ENCODE data around the gene HES3. TPM values are rescaled to one million over a fixed set of nuclear protein-coding genes. Genes with fewer than 3 reads are reported as not detected.

HES3 gene
- total RNA-seq, 4 donors from 2014 or later = not detected

GRCh38 chr1:6207075-6207885, 36.7 kb upstream of the HES3 start:
- no peak for TF ChIP-seq CTCF (IDR thresholded peaks at IDR 0.05)
- TF ChIP-seq POLR2A (IDR thresholded peaks at IDR 0.05) = no peak
- 73 to 100% methylated on average over 1 to 2 of the region's 19 CpGs for WGBS, 2 donors
- no peaks in the 10 kb centered on the region for H3K9me3 ChIP-seq
- H3K4me1 ChIP-seq = peaks cover 22 to 58% (median 38%) of the 10 kb centered on the region in 3 donors
- peak overlapping the region in 2 of 4 donors; percentile 82 to 90 for H3K27ac ChIP-seq
- H3K4me3 ChIP-seq = peak overlapping the region in 3 of 4 donors; percentile 51 to 69 (median 58)
- DNase-seq = no peak
- peaks cover 0 to 38% (median 0%) of the 10 kb centered on the region in 3 donors for H3K36me3 ChIP-seq
- intact Hi-C loops (cut with DNase I) = no loop called here
- peaks cover 0 to 22% (median 0%) of the 10 kb centered on the region in 4 donors for H3K27me3 ChIP-seq

GRCh38 chr1:6207921-6208320, 36.1 kb upstream of the HES3 start:
- no peaks in the 10 kb centered on the region for H3K9me3 ChIP-seq
- H3K4me3 ChIP-seq = no peak overlapping the region
- no peak for TF ChIP-seq POLR2A (IDR thresholded peaks at IDR 0.05)
- no peak for TF ChIP-seq CTCF (IDR thresholded peaks at IDR 0.05)
- DNase-seq = no peak
- intact Hi-C loops (cut with DNase I) = no loop called here
- peaks cover 22 to 58% (median 38%) of the 10 kb centered on the region in 3 donors for H3K4me1 ChIP-seq
- WGBS, 2 donors = 83 to 87% methylated on average over 3 to 9 of the region's 10 CpGs
- no peak overlapping the region for H3K27ac ChIP-seq
- peaks cover 0 to 45% (median 0%) of the 10 kb centered on the region in 3 donors for H3K36me3 ChIP-seq
- peaks cover 0 to 22% (median 0%) of the 10 kb centered on the region in 4 donors for H3K27me3 ChIP-seq

GRCh38 chr1:6208723-6209660, 35.0 kb upstream of the HES3 start:
- Histone ChIP-seq H3K4me1 (peaks cover 22 to 58% (median 38%) of the 10 kb centered on the region in 3 donors), H3K4me3 (peak overlapping the region in 3 of 4 donors; percentile 41 to 63 (median 45)), H3K9me3 (no peaks in the 10 kb centered on the region), H3K27me3 (peaks cover 0 to 22% (median 0%) of the 10 kb centered on the region in 4 donors), H3K36me3 (peaks cover 0 to 47% (median 0%) of the 10 kb centered on the region in 3 donors), H3K27ac (no peak overlapping the region)
- DNase-seq = no peak
- intact Hi-C loops (cut with DNase I) = no loop called here
- WGBS, 2 donors = 31 to 51% methylated on average over 4 to 7 of the region's 99 CpGs
- TF ChIP-seq CTCF (IDR thresholded peaks at IDR 0.05) (peak in 4 of 6 experiments; percentile 17 to 45 (median 37)), POLR2A (IDR thresholded peaks at IDR 0.05) (no peak)

- Histone ChIP-seq H3K27me3 (peaks cover 0 to 22% (median 0%) of the 10 kb centered on the region in 4 donors), H3K9me3 (no peaks in the 10 kb centered on the region), H3K4me1 (peaks cover 20 to 49% (median 35%) of the 10 kb centered on the region in 3 donors), H3K4me3 (peak overlapping the region in 2 of 4 donors; percentile 45 to 63), H3K36me3 (peaks cover 0 to 47% (median 0%) of the 10 kb centered on the region in 3 donors), H3K27ac (no peak overlapping the region)
- intact Hi-C loops (cut with DNase I) = no loop called here
- TF ChIP-seq CTCF (IDR thresholded peaks at IDR 0.05) (no peak), POLR2A (IDR thresholded peaks at IDR 0.05) (no peak)
- no peak for DNase-seq
- 88 to 90% methylated on average over 6 to 12 of the region's 17 CpGs for WGBS, 2 donors
These were observed 34.1 kb upstream of the HES3 start for GRCh38 chr1:6209661-6210580.

Data from esophagus squamous epithelium (tissue), 5 donors.